H1 (cell line): ENCODE results near the gene MLLT6. TPM values are rescaled to one million over a fixed set of nuclear protein-coding genes. Genes with fewer than 3 reads are reported as not detected.

Source experiments
- CTCF ChIA-PET: fragments of 300-600 bp; sonication (Branson Sonifier 250); formaldehyde crosslinking; loops from one replicate; lab custom pipeline; 2021; ENCODE audit not compliant: partially characterized antibody; lab: Charles Lee
- POLR2A ChIA-PET: fragments of 300-600 bp; sonication (Branson Sonifier 250); formaldehyde crosslinking; loops from one replicate; lab custom pipeline; 2021; ENCODE audit warnings: inconsistent platforms; ENCODE audit not compliant: partially characterized antibody; lab: Charles Lee
- DNase-seq, 2 experiments: peaks; one replicate each; pipeline versions ENCODE4 v3.0.0 to v3.0.0-alpha.2; 2010 to 2022; ENCODE audit warnings: low spot score in 2 of 2, low read depth in 1 of 2, mixed read lengths in 1 of 2
- FAIRE-seq: peaks from 2 replicates; lab custom pipeline; 2011; peaks lifted over from hg19 to GRCh38; lab: Jason Lieb, UNC
- H2AFZ ChIP-seq: 2 replicates; pipeline ENCODE4 v1.8.1; 2012; ENCODE audit warnings: low read length, inconsistent platforms
- H2AK5ac ChIP-seq: 2 replicates; pipeline ENCODE4 v1.6.1; 2013; ENCODE audit warnings: low read depth, low read length
- H2BK120ac ChIP-seq: replicated peaks from 2 replicates; pipeline ENCODE3; 2013; ENCODE audit warnings: low read depth, low read length, inconsistent platforms
- H2BK12ac ChIP-seq: 2 replicates; pipeline ENCODE4 v1.6.1; 2013; ENCODE audit warnings: low read depth, low read length
- H2BK15ac ChIP-seq: 2 replicates; pipeline ENCODE4 v1.6.1; 2013; ENCODE audit warnings: low read length
- H2BK20ac ChIP-seq: 2 replicates; pipeline ENCODE4 v1.6.1; 2013; ENCODE audit warnings: low read length
- H2BK5ac ChIP-seq: 2 replicates; pipeline ENCODE4 v1.6.1; 2013; ENCODE audit warnings: low read depth, low read length
- H3K14ac ChIP-seq: 2 replicates; pipeline ENCODE4 v1.6.1; 2013; ENCODE audit warnings: inconsistent platforms; ENCODE audit not compliant: insufficient read length
- H3K18ac ChIP-seq: 2 replicates; pipeline ENCODE4 v1.6.1; 2013; ENCODE audit warnings: low read length; ENCODE audit errors: extremely low read depth
- H3K23ac ChIP-seq: 2 replicates; pipeline ENCODE4 v1.6.1; 2013; ENCODE audit warnings: inconsistent platforms; ENCODE audit not compliant: insufficient read length
- H3K23me2 ChIP-seq: 2 replicates; pipeline ENCODE4 v1.6.1; 2013; ENCODE audit warnings: low read depth, low read length
- H3K27ac ChIP-seq: 2 replicates; pipeline ENCODE4 v1.6.1; 2011; ENCODE audit warnings: low read depth, low read length, inconsistent platforms
- H3K27me3 ChIP-seq, 4 experiments: replicated peaks in 1 of 4; 1 replicate in 1 of 4; 2 replicates in 3 of 4; pipeline versions ENCODE4 v1.6.1 to v1.8.1; 2011 to 2013; ENCODE audit warnings: low read length in 3 of 4, mild to moderate bottlenecking in 3 of 4, inconsistent platforms in 2 of 4, mixed read lengths in 2 of 4, moderate library complexity in 1 of 4; ENCODE audit not compliant: control insufficient read depth in 3 of 4, insufficient read depth in 3 of 4; ENCODE audit errors: extremely low read depth in 1 of 4
- H3K36me3 ChIP-seq, 4 experiments: 2 replicates each; pipeline versions ENCODE4 v1.6.1 to v1.8.1; 2011 to 2013; ENCODE audit warnings: mild to moderate bottlenecking in 4 of 4, low read length in 3 of 4, moderate library complexity in 2 of 4, control low read depth in 1 of 4, inconsistent platforms in 1 of 4; ENCODE audit not compliant: insufficient read depth in 4 of 4, control insufficient read depth in 2 of 4
- H3K4ac ChIP-seq: replicated peaks from 2 replicates; pipeline ENCODE3; 2013; ENCODE audit warnings: low read length, low read depth, mixed read lengths, inconsistent platforms; ENCODE audit not compliant: insufficient read length
- H3K4me1 ChIP-seq, 4 experiments: replicated peaks in 1 of 4; 1 replicate in 1 of 4; 2 replicates in 3 of 4; pipeline versions ENCODE4 v1.6.1 to v1.8.1; 2011 to 2013; ENCODE audit warnings: low read length in 3 of 4, inconsistent platforms in 2 of 4, mixed read lengths in 1 of 4; ENCODE audit not compliant: insufficient read depth in 4 of 4, control insufficient read depth in 3 of 4
- H3K4me2 ChIP-seq, 2 experiments: 2 replicates each; pipeline versions ENCODE4 v1.6.1 to v1.8.1; 2011 to 2013; ENCODE audit warnings: low read depth in 2 of 2, low read length in 2 of 2, control low read depth in 1 of 2, inconsistent platforms in 1 of 2, mild to moderate bottlenecking in 1 of 2; ENCODE audit not compliant: insufficient read depth in 1 of 2
- H3K4me3 ChIP-seq, 4 experiments: fragments of 200-600, 300-600 bp in 1 of 4; sonication (generic), shearing (Covaris generic), sonication (Bioruptor Twin) in 1 of 4; 2 replicates each; pipeline versions ENCODE4 v1.5.1 to v1.8.1; 2011 to 2016; ENCODE audit warnings: low read length in 4 of 4, low read depth in 3 of 4, control low read depth in 2 of 4, inconsistent platforms in 2 of 4, mild to moderate bottlenecking in 2 of 4, mixed read lengths in 1 of 4, moderate library complexity in 1 of 4; ENCODE audit not compliant: insufficient read depth in 2 of 4; ENCODE audit errors: extremely low read depth in 1 of 4
- H3K56ac ChIP-seq: replicated peaks from 2 replicates; pipeline ENCODE3; 2013; ENCODE audit warnings: low read depth, mild to moderate bottlenecking, mixed read lengths, low read length, inconsistent platforms; ENCODE audit not compliant: insufficient read length
- H3K79me1 ChIP-seq: 2 replicates; pipeline ENCODE4 v1.6.1; 2013; ENCODE audit warnings: low read depth, low read length, control low read depth
- H3K79me2 ChIP-seq, 2 experiments: 2 replicates each; pipeline versions ENCODE4 v1.6.1 to v1.8.1; 2012 to 2013; ENCODE audit warnings: low read length in 2 of 2, mild to moderate bottlenecking in 2 of 2, inconsistent platforms in 1 of 2; ENCODE audit not compliant: insufficient read depth in 2 of 2, control insufficient read depth in 1 of 2
- H3K9ac ChIP-seq, 4 experiments: replicated peaks in 1 of 4; 1 replicate in 1 of 4; 2 replicates in 3 of 4; pipeline versions ENCODE4 v1.6.1 to v1.8.1; 2011 to 2013; ENCODE audit warnings: low read depth in 3 of 4, low read length in 3 of 4, control low read depth in 2 of 4, mild to moderate bottlenecking in 2 of 4, moderate library complexity in 2 of 4, inconsistent platforms in 1 of 4; ENCODE audit errors: extremely low read depth in 1 of 4
- H3K9me3 ChIP-seq, 2 experiments: 2 replicates each; pipeline versions ENCODE4 v1.6.1 to v1.8.1; 2012 to 2013; ENCODE audit warnings: mild to moderate bottlenecking in 2 of 2, moderate library complexity in 2 of 2, control low read depth in 1 of 2, inconsistent platforms in 1 of 2, low read depth in 1 of 2, low read length in 1 of 2, mixed read lengths in 1 of 2; ENCODE audit not compliant: insufficient read depth in 2 of 2
- H4K20me1 ChIP-seq, 2 experiments: replicated peaks in 1 of 2; 2 replicates each; pipeline versions ENCODE3 to v1.8.1; 2011 to 2013; ENCODE audit warnings: inconsistent platforms in 2 of 2, low read length in 2 of 2, mild to moderate bottlenecking in 1 of 2; ENCODE audit not compliant: insufficient read depth in 2 of 2, control insufficient read depth in 1 of 2
- H4K5ac ChIP-seq: 2 replicates; pipeline ENCODE4 v1.6.1; 2013; ENCODE audit warnings: low read length, low read depth, mixed read lengths, inconsistent platforms; ENCODE audit not compliant: insufficient read length
- H4K8ac ChIP-seq: 2 replicates; pipeline ENCODE4 v1.8.0; 2013; ENCODE audit warnings: mild to moderate bottlenecking, moderate library complexity, low read length, inconsistent platforms; ENCODE audit not compliant: insufficient read depth; ENCODE audit errors: extremely low read depth
- H4K91ac ChIP-seq: replicated peaks from 2 replicates; pipeline ENCODE3; 2013; ENCODE audit warnings: low read length, mixed read lengths, inconsistent platforms; ENCODE audit not compliant: insufficient read length
- BACH1 ChIP-seq: IDR thresholded peaks from 2 replicates; pipeline ENCODE4 v1.6.1; 2012; ENCODE audit warnings: low read length, improper control_type of control experiment
- CBX5 ChIP-seq: fragments of 300-800, 300-1000 bp; sonication (generic); IDR thresholded peaks from 2 replicates; pipeline ENCODE4 v1.7.1; 2016; ENCODE audit warnings: antibody characterized with exemption, low read length, low read depth
- SIN3A ChIP-seq, 2 experiments: IDR thresholded peaks in 1 of 2; conservative IDR thresholded peaks in 1 of 2; 2 replicates each; pipeline ENCODE4 v1.6.1; 2011 to 2012; ENCODE audit warnings: low read length in 2 of 2, improper control_type of control experiment in 1 of 2, low read depth in 1 of 2, mild to moderate bottlenecking in 1 of 2
- TBP ChIP-seq: IDR thresholded peaks from 2 replicates; pipeline ENCODE4 v1.6.1; 2011; ENCODE audit warnings: low read depth, low read length, improper control_type of control experiment
- TEAD4 ChIP-seq: IDR thresholded peaks from 2 replicates; pipeline ENCODE4 v1.6.1; 2012; ENCODE audit warnings: low read depth, low read length, inconsistent platforms, mixed read lengths
- YY1 ChIP-seq: IDR thresholded peaks from 2 replicates; pipeline ENCODE4 v1.6.1; 2011; ENCODE audit warnings: low read depth, mild to moderate bottlenecking, low read length
- WGBS, 2 experiments: shearing (Covaris generic) in 1 of 2; methylation state at CpG; one replicate each; pipeline versions ENCODE4 v1.1.6 to v1.1.7; 2013 to 2015; ENCODE audit warnings: low lambda C conversion rate in 2 of 2, mixed read lengths in 2 of 2, inconsistent platforms in 1 of 2, low coverage in 1 of 2, missing lambda C conversion rate in 1 of 2; ENCODE audit not compliant: insufficient replicate concordance in 2 of 2, insufficient coverage in 1 of 2, insufficient read length in 1 of 2; ENCODE audit errors: extremely low coverage in 1 of 2, missing lambda C conversion rate in 1 of 2; 5-methylcytosine and 5-hydroxymethylcytosine counted together
- polyA plus RNA-seq, 7 experiments: library from polyadenylated mRNA; depleted of rRNA in 3 of 7; stranded (reverse) in 5 of 7; unstranded in 2 of 7; fragments of >200 nt in 5 of 7; fragments of 200-250 nt in 2 of 7; gene quantifications; 1 replicate in 5 of 7; 2 replicates in 1 of 7; 4 replicates in 1 of 7; pipeline versions ENCODE4 v1.2.1 to v1.2.3, GENCODE V29; 2011 to 2013; ENCODE audit warnings: missing spikeins in 2 of 7, mixed read lengths in 2 of 7
- total RNA-seq: library from RNA; stranded (reverse); fragmentation: NEBNext Ultra II Directional; extraction: Animal tissue kit (Norgen Biotek cat#: 25700); gene quantifications from 2 replicates; pipeline ENCODE4 v1.2.1, GENCODE V29; 2021
- TF ChIP-seq, protein P1 (sequence below): IDR thresholded peaks from 2 replicates; pipeline ENCODE4 v1.6.1; 2011; ENCODE audit warnings: low read depth, mild to moderate bottlenecking, low read length; ENCODE audit not compliant: insufficient read depth
- TF ChIP-seq, protein P2 (sequence below): IDR thresholded peaks from 2 replicates; pipeline ENCODE4 v1.6.1; 2012; ENCODE audit warnings: inconsistent platforms
- TF ChIP-seq, protein P3 (sequence below): IDR thresholded peaks from 2 replicates; pipeline ENCODE4 v1.6.1; 2012; ENCODE audit warnings: inconsistent platforms

MLLT6 gene
- total and polyA plus RNA-seq, 2 of the 8 experiments (the other 6 are each of a cell fraction or from before 2014, with no cell fraction given) = 6.5 to 8.0 TPM

DNA sequence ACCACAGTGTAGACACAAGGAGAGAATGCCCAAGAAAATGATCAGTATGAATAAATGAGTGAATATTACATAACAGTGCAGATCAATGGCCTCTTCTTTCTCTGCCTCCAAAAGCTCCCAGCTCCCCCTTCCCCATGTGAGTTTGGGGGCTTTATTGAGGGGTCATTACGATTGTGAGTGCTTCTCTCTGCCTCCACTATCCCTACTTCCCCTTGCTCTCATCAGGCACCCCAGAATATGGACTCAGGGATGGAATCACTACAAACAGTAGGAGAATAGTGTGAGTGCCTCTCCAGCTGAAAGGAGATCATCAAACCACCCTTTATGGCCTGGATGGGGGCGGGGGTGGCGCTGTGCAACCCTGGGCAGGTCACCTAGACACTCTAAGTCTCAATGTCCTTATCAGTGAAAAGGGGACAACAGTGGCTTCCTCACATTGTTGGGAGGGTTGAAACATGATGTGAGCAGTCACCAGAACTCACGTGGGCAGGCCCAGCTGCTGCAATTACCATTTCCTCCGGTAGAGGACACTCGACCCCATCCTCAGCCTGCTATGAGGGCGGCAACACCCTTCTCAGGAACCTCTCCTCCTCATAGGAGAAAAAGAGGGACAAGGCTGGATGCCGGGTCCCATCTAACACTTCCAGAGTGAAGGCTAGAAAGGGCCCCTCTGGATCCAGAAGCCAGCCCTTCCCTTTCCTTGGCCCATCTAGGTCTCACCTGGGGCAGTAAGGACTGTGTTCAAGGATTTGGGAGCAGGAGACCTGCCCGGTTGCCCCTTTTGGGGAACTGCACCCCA, 28.2 kb upstream of the MLLT6 start:
- H2BK5ac ChIP-seq = no peak overlapping the region
- H3K79me2 ChIP-seq = no peaks in the 10 kb centered on the region
- H4K5ac ChIP-seq = no peak overlapping the region
- H3K23ac ChIP-seq = no peak overlapping the region
- no peak overlapping the region for H2BK15ac ChIP-seq
- DNase-seq (peak; percentile 62 to 94), FAIRE-seq (no peak)
- H3K4me3 ChIP-seq = no peak overlapping the region
- H3K14ac ChIP-seq = no peak overlapping the region
- no peak overlapping the region for H4K8ac ChIP-seq
- no peaks in the 10 kb centered on the region for H3K9me3 ChIP-seq
- no peaks in the 10 kb centered on the region; a peak in 1 of 8 replicates for H3K36me3 ChIP-seq
- no peak overlapping the region for H2BK20ac ChIP-seq
- peaks cover 0 to 2% of the 10 kb centered on the region in 2 experiments for H4K20me1 ChIP-seq
- H4K91ac ChIP-seq = no peak overlapping the region
- no peak overlapping the region for H3K27ac ChIP-seq
- no peaks in the 10 kb centered on the region for H3K79me1 ChIP-seq
- no peak overlapping the region for H3K9ac ChIP-seq
- peaks cover 0 to 20% (median 9%) of the 10 kb centered on the region in 4 experiments; a peak in 6 of 7 replicates for H3K4me1 ChIP-seq
- no peak overlapping the region for H3K56ac ChIP-seq
- ChIA-PET CTCF (interaction anchor here (0.7 to 29.5 kb wide), 30 partner anchors 9 to 335 kb away, joined by 3 to 795 read pairs (median 7); partner anchors contain the start of genes ARHGAP23, CISD3, MLLT6 and PSMB3), POLR2A (interaction anchor here (1.0 to 1.4 kb wide), 4 partner anchors 9 to 73 kb away, joined by 3 to 6 read pairs (median 4); no protein-coding TSS in a partner anchor)
- no peak overlapping the region for H2BK120ac ChIP-seq
- WGBS, 2 experiments = 12% methylated on average over 9 of the region's 9 CpGs; no CpG with 5 or more reads in 1 of the 2 experiments
- H3K4ac ChIP-seq = no peak overlapping the region
- H2AFZ ChIP-seq = no peak overlapping the region
- H3K4me2 ChIP-seq = no peak overlapping the region
- no peak overlapping the region for H3K18ac ChIP-seq
- H3K27me3 ChIP-seq = peaks cover 27 to 51% (median 48%) of the 10 kb centered on the region in 4 experiments
- H2BK12ac ChIP-seq = peak overlapping the region; percentile 79; the same call in 1 of the 2 replicates
- peaks cover 11% of the 10 kb centered on the region for H3K23me2 ChIP-seq
- H2AK5ac ChIP-seq = no peak overlapping the region
- TF ChIP-seq, protein P1, sequence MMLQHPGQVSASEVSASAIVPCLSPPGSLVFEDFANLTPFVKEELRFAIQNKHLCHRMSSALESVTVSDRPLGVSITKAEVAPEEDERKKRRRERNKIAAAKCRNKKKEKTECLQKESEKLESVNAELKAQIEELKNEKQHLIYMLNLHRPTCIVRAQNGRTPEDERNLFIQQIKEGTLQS = peak; percentile 23; the same call in 1 of the 2 replicates
- TF ChIP-seq TBP (0 out of 2 replicates have a peak, but pooled peaks have one; percentile 45), SIN3A (conservative IDR thresholded peaks at IDR 0.05 in 1 of 2, IDR thresholded peaks at IDR 0.05 in 1 of 2; ENCODE audit: low read depth in 1 of 2, low read length in 2 of 2) (peak in 1 of 2 experiments; percentile 78; a peak in 1 of 4 replicates), BACH1 (no peak; the same call in 1 of the 2 replicates), TEAD4 (peak; percentile 42; the same call in 1 of the 2 replicates), CBX5 (no peak), YY1 (0 out of 2 replicates have a peak, but pooled peaks have one; percentile 8)
- TF ChIP-seq, protein P2, sequence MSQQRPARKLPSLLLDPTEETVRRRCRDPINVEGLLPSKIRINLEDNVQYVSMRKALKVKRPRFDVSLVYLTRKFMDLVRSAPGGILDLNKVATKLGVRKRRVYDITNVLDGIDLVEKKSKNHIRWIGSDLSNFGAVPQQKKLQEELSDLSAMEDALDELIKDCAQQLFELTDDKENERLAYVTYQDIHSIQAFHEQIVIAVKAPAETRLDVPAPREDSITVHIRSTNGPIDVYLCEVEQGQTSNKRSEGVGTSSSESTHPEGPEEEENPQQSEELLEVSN = peak; percentile 30; the same call in 1 of the 2 replicates
- TF ChIP-seq, protein P3, sequence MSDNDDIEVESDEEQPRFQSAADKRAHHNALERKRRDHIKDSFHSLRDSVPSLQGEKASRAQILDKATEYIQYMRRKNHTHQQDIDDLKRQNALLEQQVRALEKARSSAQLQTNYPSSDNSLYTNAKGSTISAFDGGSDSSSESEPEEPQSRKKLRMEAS = peak; percentile 72
